ENCODE measurements around the gene FAM174B.
"Not testable (repeated sequence)": the region's sequence is repeated elsewhere in the genome, so short reads cannot be mapped to it uniquely, and the experiment has no call there.

The FAM174B gene

GRCh38 chr15:92619145-92620101 is 36.2 kb downstream of the FAM174B start:
- in situ Hi-C loops (cut with MboI; ENCODE audit: low sequenced_read_pairs) = no loop called here

- in situ Hi-C loops (cut with MboI; ENCODE audit: low sequenced_read_pairs) = no loop called here
Observed at GRCh38 chr15:92617549-92618520, 37.7 kb downstream of the FAM174B start.

- in situ Hi-C loops (cut with MboI; ENCODE audit: low sequenced_read_pairs) = no loop called here
Observed at GRCh38 chr15:92616621-92617548, 38.7 kb downstream of the FAM174B start.

- in situ Hi-C loops (cut with MboI; ENCODE audit: low sequenced_read_pairs) = no loop called here
Observed at GRCh38 chr15:92614791-92615785, 40.5 kb downstream of the FAM174B start.

- in situ Hi-C loops (cut with MboI; ENCODE audit: low sequenced_read_pairs) = no loop called here
Observed at GRCh38 chr15:92614301-92614700, 41.3 kb downstream of the FAM174B start.

GRCh38 chr15:92613841-92614240 is 41.7 kb downstream of the FAM174B start:
- in situ Hi-C loops (cut with MboI; ENCODE audit: low sequenced_read_pairs) = no loop called here

GRCh38 chr15:92612891-92613290 is 42.7 kb downstream of the FAM174B start:
- in situ Hi-C loops (cut with MboI; ENCODE audit: low sequenced_read_pairs) = no loop called here

GRCh38 chr15:92611995-92612745 is 43.4 kb downstream of the FAM174B start:
- in situ Hi-C loops (cut with MboI; ENCODE audit: low sequenced_read_pairs) = no loop called here

- in situ Hi-C loops (cut with MboI; ENCODE audit: low sequenced_read_pairs) = no loop called here
Observed at GRCh38 chr15:92611150-92611549, 44.4 kb downstream of the FAM174B start.

GRCh38 chr15:92610101-92610520 is 45.5 kb downstream of the FAM174B start:
- in situ Hi-C loops (cut with MboI; ENCODE audit: low sequenced_read_pairs) = no loop called here

- in situ Hi-C loops (cut with MboI; ENCODE audit: low sequenced_read_pairs) = no loop called here
Observed at GRCh38 chr15:92608866-92609700, 46.5 kb downstream of the FAM174B start.

- in situ Hi-C loops (cut with MboI; ENCODE audit: low sequenced_read_pairs) = not testable (repeated sequence)
Observed at GRCh38 chr15:92606836-92607150, 48.8 kb downstream of the FAM174B start.

- in situ Hi-C loops (cut with MboI; ENCODE audit: low sequenced_read_pairs) = no loop called here
Observed at GRCh38 chr15:92606126-92606835, 49.3 kb downstream of the FAM174B start.

GRCh38 chr15:92605225-92605944 is 50.2 kb downstream of the FAM174B start:
- in situ Hi-C loops (cut with MboI; ENCODE audit: low sequenced_read_pairs) = no loop called here

GRCh38 chr15:92603743-92604470 is 51.7 kb downstream of the FAM174B start:
- in situ Hi-C loops (cut with MboI; ENCODE audit: low sequenced_read_pairs) = no loop called here

- in situ Hi-C loops (cut with MboI; ENCODE audit: low sequenced_read_pairs) = no loop called here
Observed at GRCh38 chr15:92603278-92603677, 52.3 kb downstream of the FAM174B start.
